ENCODE results near the gene PTPRF.

Gene PTPRF

GRCh38 chr1:43671626-43672330, 141.1 kb downstream of the PTPRF start:
- H3K4me1 ChIP-seq (ENCODE audit: control insufficient read depth in 1 of 2, insufficient read depth in 1 of 2, low read depth in 1 of 2, low read length in 1 of 2) = no peaks in the 10 kb centered on the region
- TF ChIP-seq CTCF (IDR thresholded peaks at IDR 0.05) = no peak

GRCh38 chr1:43673261-43673660, 142.6 kb downstream of the PTPRF start:
- TF ChIP-seq CTCF (IDR thresholded peaks at IDR 0.05) = no peak
- peaks cover 96% of the 10 kb centered on the region for H3K36me3 ChIP-seq

More at GRCh38 chr1:43671626-43672330, 141.1 kb downstream of the PTPRF start:
- no peak overlapping the region for H3K4me3 ChIP-seq (ENCODE audit: low read depth in 1 of 2, low read length in 1 of 2)
- H3K36me3 ChIP-seq = peaks cover 99% of the 10 kb centered on the region
- H3K9me3 ChIP-seq = no peaks in the 10 kb centered on the region
- no peak overlapping the region for H3K27ac ChIP-seq
- no peaks in the 10 kb centered on the region for H3K27me3 ChIP-seq

More at GRCh38 chr1:43673261-43673660, 142.6 kb downstream of the PTPRF start:
- no peak overlapping the region for H3K4me3 ChIP-seq (ENCODE audit: low read depth in 1 of 2, low read length in 1 of 2)
- H3K9me3 ChIP-seq = no peaks in the 10 kb centered on the region
- H3K27ac ChIP-seq = no peak overlapping the region
- no peaks in the 10 kb centered on the region for H3K27me3 ChIP-seq
- no peaks in the 10 kb centered on the region for H3K4me1 ChIP-seq (ENCODE audit: control insufficient read depth in 1 of 2, insufficient read depth in 1 of 2, low read depth in 1 of 2, low read length in 1 of 2)
